HEK293 (cell line): ENCODE measurements around the gene NABP2.

Source experiments
- FEZF1 ChIP-seq: fragments of 450-650 bp; formaldehyde crosslinking; IDR thresholded peaks from 2 replicates; pipeline ENCODE4 v1.5.1; 2016; ENCODE audit warnings: missing biosample characterization, missing genetic modification characterization
- GLI2 ChIP-seq: fragments of 450-650 bp; formaldehyde crosslinking; IDR thresholded peaks from 2 replicates; pipeline ENCODE4; 2017; ENCODE audit warnings: missing biosample characterization, missing genetic modification characterization, low read depth, borderline replicate concordance
- GLIS1 ChIP-seq: fragments of 450-650 bp; formaldehyde crosslinking; IDR thresholded peaks from 2 replicates; pipeline ENCODE4 v1.5.1; 2016; ENCODE audit warnings: missing biosample characterization, missing genetic modification characterization
- GLIS2 ChIP-seq: fragments of 450-650 bp; formaldehyde crosslinking; IDR thresholded peaks from 2 replicates; pipeline ENCODE4 v1.5.1; 2016; ENCODE audit warnings: missing biosample characterization, missing genetic modification characterization
- HOXA7 ChIP-seq: sonication (generic); formaldehyde crosslinking; IDR thresholded peaks from 2 replicates; pipeline ENCODE4 v1.8.1; 2022; ENCODE audit warnings: missing genetic modification reagents, borderline replicate concordance
- RBAK ChIP-seq: fragments of 450-650 bp; formaldehyde crosslinking; IDR thresholded peaks from 2 replicates; pipeline ENCODE4 v1.5.1; 2016; ENCODE audit warnings: missing biosample characterization, missing genetic modification characterization
- REST ChIP-seq: fragments of 450-650 bp; formaldehyde crosslinking; IDR thresholded peaks from 2 replicates; pipeline ENCODE4 v1.5.1; 2016; ENCODE audit warnings: missing biosample characterization, missing genetic modification characterization
- SALL2 ChIP-seq: fragments of 450-650 bp; formaldehyde crosslinking; IDR thresholded peaks from 2 replicates; pipeline ENCODE4 v1.5.0; 2017; ENCODE audit warnings: missing biosample characterization, mild to moderate bottlenecking, missing genetic modification characterization, borderline replicate concordance
- TSHZ1 ChIP-seq: fragments of 450-650 bp; formaldehyde crosslinking; IDR thresholded peaks from 2 replicates; pipeline ENCODE4 v1.5.1; 2016; ENCODE audit warnings: missing biosample characterization, missing genetic modification characterization, borderline replicate concordance
- ZBTB1 ChIP-seq: fragments of 450-650 bp; formaldehyde crosslinking; IDR thresholded peaks from 2 replicates; pipeline ENCODE4 v1.5.1; 2016; ENCODE audit warnings: missing biosample characterization, missing genetic modification characterization
- ZBTB17 ChIP-seq: fragments of 450-650 bp; formaldehyde crosslinking; IDR thresholded peaks from 2 replicates; pipeline ENCODE4 v1.5.1; 2016; ENCODE audit warnings: missing biosample characterization, missing genetic modification characterization
- ZBTB20 ChIP-seq: fragments of 450-650 bp; formaldehyde crosslinking; IDR thresholded peaks from 2 replicates; pipeline ENCODE4 v1.5.1; 2016; ENCODE audit warnings: missing biosample characterization, missing genetic modification characterization
- ZFHX2 ChIP-seq: fragments of 450-650 bp; formaldehyde crosslinking; conservative IDR thresholded peaks from 2 replicates; pipeline ENCODE4 v1.5.1; 2016; ENCODE audit warnings: missing biosample characterization, missing genetic modification characterization
- ZIC2 ChIP-seq: fragments of 450-650 bp; formaldehyde crosslinking; IDR thresholded peaks from 2 replicates; pipeline ENCODE4 v1.5.1; 2016; ENCODE audit warnings: missing biosample characterization, missing genetic modification characterization
- ZNF146 ChIP-seq: fragments of 450-650 bp; formaldehyde crosslinking; IDR thresholded peaks from 2 replicates; pipeline ENCODE4 v1.5.1; 2016; ENCODE audit warnings: missing biosample characterization, missing genetic modification characterization
- ZNF2 ChIP-seq: fragments of 450-650 bp; formaldehyde crosslinking; IDR thresholded peaks from 2 replicates; pipeline ENCODE4 v1.5.1; 2016; ENCODE audit warnings: missing biosample characterization, missing genetic modification characterization
- ZNF214 ChIP-seq: fragments of 450-650 bp; formaldehyde crosslinking; IDR thresholded peaks from 2 replicates; pipeline ENCODE4 v1.5.1; 2017; ENCODE audit warnings: missing biosample characterization, mild to moderate bottlenecking, missing genetic modification characterization, borderline replicate concordance
- ZNF350 ChIP-seq: fragments of 450-650 bp; formaldehyde crosslinking; IDR thresholded peaks from 2 replicates; pipeline ENCODE4 v1.5.0; 2017; ENCODE audit warnings: missing biosample characterization, mild to moderate bottlenecking, missing genetic modification characterization
- ZNF529 ChIP-seq: fragments of 450-650 bp; formaldehyde crosslinking; IDR thresholded peaks from 2 replicates; pipeline ENCODE4 v1.5.1; 2017; ENCODE audit warnings: missing genetic modification characterization, missing biosample characterization; ENCODE audit not compliant: insufficient replicate concordance
- ZNF544 ChIP-seq: fragments of 450-650 bp; formaldehyde crosslinking; IDR thresholded peaks from 2 replicates; pipeline ENCODE4 v1.5.0; 2017; ENCODE audit warnings: missing biosample characterization, missing genetic modification characterization
- ZNF610 ChIP-seq: fragments of 450-650 bp; formaldehyde crosslinking; IDR thresholded peaks from 2 replicates; pipeline ENCODE4 v1.5.1; 2016; ENCODE audit warnings: missing biosample characterization, missing genetic modification characterization, borderline replicate concordance
- ZNF624 ChIP-seq: fragments of 450-650 bp; formaldehyde crosslinking; IDR thresholded peaks from 2 replicates; pipeline ENCODE4 v1.5.1; 2017; ENCODE audit warnings: missing biosample characterization, missing genetic modification characterization
- ZNF654 ChIP-seq: fragments of 450-650 bp; formaldehyde crosslinking; IDR thresholded peaks from 2 replicates; pipeline ENCODE4 v1.5.1; 2016; ENCODE audit warnings: low read depth, missing biosample characterization, missing genetic modification characterization
- ZNF747 ChIP-seq: fragments of 450-650 bp; formaldehyde crosslinking; IDR thresholded peaks from 2 replicates; pipeline ENCODE4 v1.5.1; 2016; ENCODE audit warnings: missing biosample characterization, missing genetic modification characterization
- TF ChIP-seq, protein P1 (sequence below): fragments of 450-650 bp; formaldehyde crosslinking; IDR thresholded peaks from 2 replicates; pipeline ENCODE4; 2016; ENCODE audit warnings: missing biosample characterization, missing genetic modification characterization
- TF ChIP-seq, protein P2 (sequence below): fragments of 450-650 bp; formaldehyde crosslinking; IDR thresholded peaks from 2 replicates; pipeline ENCODE4 v1.5.1; 2016; ENCODE audit warnings: missing biosample characterization, missing genetic modification characterization
- TF ChIP-seq, protein P3 (sequence below): fragments of 450-650 bp; formaldehyde crosslinking; IDR thresholded peaks from 2 replicates; pipeline ENCODE4 v1.5.1; 2017; ENCODE audit warnings: missing biosample characterization, missing genetic modification characterization
- TF ChIP-seq, protein P4 (sequence below): fragments of 450-650 bp; formaldehyde crosslinking; IDR thresholded peaks from 2 replicates; pipeline ENCODE4 v1.5.1; 2016; ENCODE audit warnings: missing biosample characterization, missing genetic modification characterization

The NABP2 gene

GRCh38 chr12:56224102-56224701, at the start of gene NABP2 (continued):
- TF ChIP-seq GLIS2 (tag by site-specific recombination) (peak; percentile 99), RBAK (tag by site-specific recombination) (no peak), GLIS1 (peak; percentile 72; the same call in 1 of the 2 replicates), REST (tag by site-specific recombination) (no peak), ZNF214 (tag by site-specific recombination) (no peak), ZNF529 (tag by site-specific recombination) (no peak), GLI2 (tag by site-specific recombination) (no peak), ZIC2 (tag by site-specific recombination) (peak; percentile 80), ZNF350 (tag by site-specific recombination) (peak; percentile 100), ZNF146 (tag by site-specific recombination) (no peak), ZNF544 (tag by site-specific recombination) (no peak), TSHZ1 (0 out of 2 replicates have a peak, but pooled peaks have one; percentile 11), ZNF747 (tag by site-specific recombination) (no peak), ZBTB17 (tag by site-specific recombination) (peak; percentile 53), ZNF624 (no peak), ZBTB1 (tag by site-specific recombination) (no peak), ZNF654 (tag by site-specific recombination) (peak; percentile 66), ZNF2 (peak; percentile 80; the same call in 1 of the 2 replicates), ZNF610 (no peak), HOXA7 (no peak), FEZF1 (tag by site-specific recombination) (peak; percentile 61), ZBTB20 (tag by site-specific recombination) (peak; percentile 34; the same call in 1 of the 2 replicates), ZFHX2 (peak; percentile 67), SALL2 (tag by site-specific recombination) (no peak)
- TF ChIP-seq, protein P1, sequence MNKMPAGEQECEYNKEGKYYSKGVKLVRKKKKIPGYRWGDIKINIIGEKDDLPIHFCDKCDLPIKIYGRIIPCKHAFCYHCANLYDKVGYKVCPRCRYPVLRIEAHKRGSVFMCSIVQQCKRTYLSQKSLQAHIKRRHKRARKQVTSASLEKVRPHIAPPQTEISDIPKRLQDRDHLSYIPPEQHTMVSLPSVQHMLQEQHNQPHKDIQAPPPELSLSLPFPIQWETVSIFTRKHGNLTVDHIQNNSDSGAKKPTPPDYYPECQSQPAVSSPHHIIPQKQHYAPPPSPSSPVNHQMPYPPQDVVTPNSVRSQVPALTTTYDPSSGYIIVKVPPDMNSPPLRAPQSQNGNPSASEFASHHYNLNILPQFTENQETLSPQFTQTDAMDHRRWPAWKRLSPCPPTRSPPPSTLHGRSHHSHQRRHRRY (tag by site-specific recombination) = no peak
- TF ChIP-seq, protein P2, sequence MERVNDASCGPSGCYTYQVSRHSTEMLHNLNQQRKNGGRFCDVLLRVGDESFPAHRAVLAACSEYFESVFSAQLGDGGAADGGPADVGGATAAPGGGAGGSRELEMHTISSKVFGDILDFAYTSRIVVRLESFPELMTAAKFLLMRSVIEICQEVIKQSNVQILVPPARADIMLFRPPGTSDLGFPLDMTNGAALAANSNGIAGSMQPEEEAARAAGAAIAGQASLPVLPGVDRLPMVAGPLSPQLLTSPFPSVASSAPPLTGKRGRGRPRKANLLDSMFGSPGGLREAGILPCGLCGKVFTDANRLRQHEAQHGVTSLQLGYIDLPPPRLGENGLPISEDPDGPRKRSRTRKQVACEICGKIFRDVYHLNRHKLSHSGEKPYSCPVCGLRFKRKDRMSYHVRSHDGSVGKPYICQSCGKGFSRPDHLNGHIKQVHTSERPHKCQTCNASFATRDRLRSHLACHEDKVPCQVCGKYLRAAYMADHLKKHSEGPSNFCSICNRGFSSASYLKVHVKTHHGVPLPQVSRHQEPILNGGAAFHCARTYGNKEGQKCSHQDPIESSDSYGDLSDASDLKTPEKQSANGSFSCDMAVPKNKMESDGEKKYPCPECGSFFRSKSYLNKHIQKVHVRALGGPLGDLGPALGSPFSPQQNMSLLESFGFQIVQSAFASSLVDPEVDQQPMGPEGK (tag by site-specific recombination) = peak; percentile 94
- TF ChIP-seq, protein P3, sequence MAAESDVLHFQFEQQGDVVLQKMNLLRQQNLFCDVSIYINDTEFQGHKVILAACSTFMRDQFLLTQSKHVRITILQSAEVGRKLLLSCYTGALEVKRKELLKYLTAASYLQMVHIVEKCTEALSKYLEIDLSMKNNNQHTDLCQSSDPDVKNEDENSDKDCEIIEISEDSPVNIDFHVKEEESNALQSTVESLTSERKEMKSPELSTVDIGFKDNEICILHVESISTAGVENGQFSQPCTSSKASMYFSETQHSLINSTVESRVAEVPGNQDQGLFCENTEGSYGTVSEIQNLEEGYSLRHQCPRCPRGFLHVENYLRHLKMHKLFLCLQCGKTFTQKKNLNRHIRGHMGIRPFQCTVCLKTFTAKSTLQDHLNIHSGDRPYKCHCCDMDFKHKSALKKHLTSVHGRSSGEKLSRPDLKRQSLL = no peak
- TF ChIP-seq, protein P4, sequence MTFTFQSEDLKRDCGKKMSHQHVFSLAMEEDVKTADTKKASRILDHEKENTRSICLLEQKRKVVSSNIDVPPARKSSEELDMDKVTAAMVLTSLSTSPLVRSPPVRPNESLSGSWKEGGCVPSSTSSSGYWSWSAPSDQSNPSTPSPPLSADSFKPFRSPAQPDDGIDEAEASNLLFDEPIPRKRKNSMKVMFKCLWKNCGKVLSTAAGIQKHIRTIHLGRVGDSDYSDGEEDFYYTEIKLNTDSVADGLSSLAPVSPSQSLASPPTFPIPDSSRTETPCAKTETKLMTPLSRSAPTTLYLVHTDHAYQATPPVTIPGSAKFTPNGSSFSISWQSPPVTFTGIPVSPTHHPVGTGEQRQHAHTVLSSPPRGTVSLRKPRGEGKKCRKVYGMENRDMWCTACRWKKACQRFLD (tag by site-specific recombination) = no peak
